CD4-positive, alpha-beta memory T cell (primary cell): Measurements from ENCODE around the gene RABL3. TPM values are rescaled to one million over a fixed set of nuclear protein-coding genes. Genes with fewer than 3 reads are reported as not detected.
A peak's percentile ranks its signal among the peaks of the same experiment; 100 is the strongest.
"Not testable (repeated sequence)": the region's sequence is repeated elsewhere in the genome, so short reads cannot be mapped to it uniquely, and the experiment has no call there.

Source experiments
- CTCF ChIA-PET: fragments of 350-600 bp; sonication (Branson Sonifier 250); formaldehyde crosslinking; loops from one replicate; lab custom pipeline; 2021; ENCODE audit warnings: inconsistent platforms; ENCODE audit not compliant: partially characterized antibody; lab: Charles Lee
- POLR2A ChIA-PET: fragments of 350-600 bp; sonication (Branson Sonifier 250); formaldehyde crosslinking; loops from one replicate; lab custom pipeline; 2021; ENCODE audit not compliant: partially characterized antibody; lab: Charles Lee
- DNase-seq, 5 donors: peaks; one replicate each; pipeline versions ENCODE4 v3.0.0 to v3.0.0-alpha.2; 2020 to 2022; ENCODE audit warnings: mixed read lengths in 1 of 5
- H3K27ac ChIP-seq: one replicate; pipeline ENCODE4 v1.7.0; 2013; ENCODE audit warnings: low read depth, low read length
- H3K27me3 ChIP-seq: 2 replicates; pipeline ENCODE4 v1.7.0; 2013; ENCODE audit warnings: mild to moderate bottlenecking, low read length, moderate library complexity; ENCODE audit not compliant: insufficient read depth
- H3K36me3 ChIP-seq: 2 replicates; pipeline ENCODE4 v1.7.0; 2013; ENCODE audit warnings: mild to moderate bottlenecking, low read length, moderate library complexity; ENCODE audit not compliant: insufficient read depth
- H3K4me1 ChIP-seq: 2 replicates; pipeline ENCODE4 v1.7.0; 2013; ENCODE audit warnings: mild to moderate bottlenecking, low read length, moderate library complexity; ENCODE audit not compliant: insufficient read depth
- H3K4me3 ChIP-seq, 2 donors: one replicate each; pipeline ENCODE4 v1.7.0; 2013; ENCODE audit warnings: low read length in 2 of 2, mild to moderate bottlenecking in 1 of 2
- H3K9me3 ChIP-seq, 2 donors: one replicate each; pipeline ENCODE4 v1.7.0; 2013; ENCODE audit warnings: low read length in 2 of 2, control low read depth in 1 of 2; ENCODE audit not compliant: control insufficient read depth in 1 of 2
- H3K27ac Mint-ChIP-seq, 7 donors: one replicate each; pipeline ENCODE4 v1.8.0; 2020 to 2021; ENCODE audit warnings: mixed read lengths in 7 of 7, mild to moderate bottlenecking in 6 of 7, inconsistent platforms in 3 of 7, moderate library complexity in 3 of 7
- H3K27me3 Mint-ChIP-seq, 2 donors: one replicate each; pipeline ENCODE4 v1.8.0; 2020 to 2021; ENCODE audit warnings: mixed read lengths in 2 of 2
- H3K36me3 Mint-ChIP-seq, 2 donors: one replicate each; pipeline ENCODE4 v1.8.0; 2020 to 2021; ENCODE audit warnings: mixed read lengths in 2 of 2, inconsistent platforms in 1 of 2, mild to moderate bottlenecking in 1 of 2
- H3K4me1 Mint-ChIP-seq, 4 donors: one replicate each; pipeline ENCODE4 v1.8.0; 2020 to 2021; ENCODE audit warnings: mixed read lengths in 4 of 4, mild to moderate bottlenecking in 1 of 4
- H3K4me3 Mint-ChIP-seq, 8 donors: one replicate each; pipeline ENCODE4 v1.8.0; 2020 to 2021; ENCODE audit warnings: mixed read lengths in 8 of 8, mild to moderate bottlenecking in 7 of 8, moderate library complexity in 6 of 8, inconsistent platforms in 3 of 8
- H3K9me3 Mint-ChIP-seq, 8 donors: one replicate each; pipeline ENCODE4 v1.8.0; 2020 to 2021; ENCODE audit warnings: mixed read lengths in 8 of 8, mild to moderate bottlenecking in 5 of 8, inconsistent platforms in 3 of 8, moderate library complexity in 1 of 8
- intact Hi-C: fragments of 100-400 bp; cut with micrococcal nuclease; formaldehyde crosslinking; loops from one replicate; pipeline ENCODE4 v1.15.1; 2023
- polyA plus RNA-seq, 2 donors: library from polyadenylated mRNA; unstranded; fragments of 300-500 nt; fragmentation: Illumina TruSeq; gene quantifications; one replicate each; pipeline ENCODE4 v1.2.3, GENCODE V29; 2021
- total RNA-seq, 2 experiments: library from RNA; stranded (reverse); gene quantifications; one replicate each; pipeline ENCODE4 v1.2.3, GENCODE V29; 2021

Gene RABL3
- total and polyA plus RNA-seq, 4 experiments from 2014 or later, result 31.9 to 37.4 (median 33.9) TPM

DNA sequence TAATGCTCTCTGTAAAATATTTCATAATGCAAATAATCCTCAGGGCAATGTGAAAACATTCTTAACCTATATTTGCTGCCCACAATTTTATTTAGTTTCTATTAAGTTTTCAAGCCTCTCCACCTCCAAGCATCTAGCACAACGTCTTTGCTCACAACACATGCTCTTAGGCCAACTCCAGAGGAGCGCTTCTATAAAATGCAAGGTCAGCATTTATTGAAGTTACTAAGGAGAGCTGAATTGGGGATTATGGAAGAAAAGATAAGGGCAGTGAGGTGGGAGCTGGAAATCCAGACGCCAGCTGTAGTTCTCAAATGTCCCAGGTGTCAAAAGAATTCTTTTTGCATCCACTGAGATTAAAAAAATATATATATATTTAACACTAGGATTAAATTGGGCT, 996 bp downstream of the RABL3 start:
- H3K9me3 Mint-ChIP-seq, result peaks cover 0 to 6% (median 4%) of the 10 kb centered on the region in 8 donors
- peaks cover 7 to 9% of the 10 kb centered on the region in 2 donors for H3K36me3 Mint-ChIP-seq
- no peak for DNase-seq

DNA sequence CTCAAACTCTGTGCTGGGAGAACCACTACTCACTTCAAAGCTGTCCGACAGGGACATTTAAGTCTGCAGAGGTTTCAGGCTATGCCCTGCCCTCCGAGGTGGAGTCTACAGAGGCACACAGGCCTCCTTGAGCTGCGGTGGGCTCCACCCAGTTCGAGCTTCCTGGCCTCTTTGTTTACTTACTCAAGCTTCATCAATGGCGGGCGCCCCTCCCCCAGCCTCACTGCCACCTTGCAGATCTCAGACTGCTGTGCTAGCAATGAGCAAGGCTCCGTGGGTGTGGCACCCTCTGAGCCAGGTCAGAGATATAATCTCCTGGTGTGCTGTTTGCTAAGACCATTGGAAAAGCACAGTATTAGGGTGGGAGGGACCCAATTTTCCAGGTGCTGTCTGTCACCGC, 4.3 kb downstream of the RABL3 start:
- H3K4me3 Mint-ChIP-seq, H3K27me3 ChIP-seq, H3K36me3 Mint-ChIP-seq, H3K27ac ChIP-seq, intact Hi-C loops, H3K36me3 ChIP-seq, H3K4me3 ChIP-seq, H3K27ac Mint-ChIP-seq, H3K27me3 Mint-ChIP-seq, H3K9me3 ChIP-seq: not testable (repeated sequence)
- peaks cover 6 to 41% (median 16%) of the 10 kb centered on the region in 4 donors for H3K4me1 Mint-ChIP-seq
- peaks cover 21% of the 10 kb centered on the region for H3K4me1 ChIP-seq
- peaks cover 0 to 17% (median 6%) of the 10 kb centered on the region in 8 donors for H3K9me3 Mint-ChIP-seq
- peak in 4 of 5 donors; percentile 20 to 45 (median 27) for DNase-seq
- ChIA-PET CTCF (interaction anchor here (2.5 kb wide), 1 partner anchor 173 kb away, joined by 6 read pairs; no protein-coding TSS in a partner anchor), POLR2A (interaction anchor here (1.4 to 1.9 kb wide), 2 partner anchors 18 to 141 kb away, joined by 5 to 10 read pairs; no protein-coding TSS in a partner anchor)

More for the DNA sequence above, 996 bp downstream of the RABL3 start:
- H3K36me3 ChIP-seq, result peaks cover 7% of the 10 kb centered on the region
- Mint-ChIP-seq H3K27ac (peak overlapping the region; percentile 72 to 99 (median 97)), H3K4me1 (peaks cover 21 to 64% (median 40%) of the 10 kb centered on the region in 4 donors), H3K27me3 (no peaks in the 10 kb centered on the region), H3K4me3 (peak overlapping the region; percentile 89 to 98 (median 96))
- peak overlapping the region in 1 of 2 donors; percentile 92 for H3K4me3 ChIP-seq
- H3K9me3 ChIP-seq, result no peaks in the 10 kb centered on the region
- intact Hi-C loops, result loop anchor here (5.0 kb wide), 2 partner anchors 34 to 1064 kb away; partner anchors contain the start of gene COX17
- ChIA-PET POLR2A (interaction anchor here (0.9 to 5.4 kb wide), 6 partner anchors 10 to 646 kb away, joined by 3 to 66 read pairs (median 16); partner anchors contain the start of genes LRRC58 and NDUFB4), CTCF (interaction anchor here (1.7 to 2.7 kb wide), 6 partner anchors 11 to 183 kb away, joined by 8 to 13 read pairs (median 10); partner anchors contain the start of gene NDUFB4)
- peak overlapping the region; percentile 98 for H3K27ac ChIP-seq
- H3K4me1 ChIP-seq, result peaks cover 34% of the 10 kb centered on the region
- H3K27me3 ChIP-seq, result no peaks in the 10 kb centered on the region

DNA sequence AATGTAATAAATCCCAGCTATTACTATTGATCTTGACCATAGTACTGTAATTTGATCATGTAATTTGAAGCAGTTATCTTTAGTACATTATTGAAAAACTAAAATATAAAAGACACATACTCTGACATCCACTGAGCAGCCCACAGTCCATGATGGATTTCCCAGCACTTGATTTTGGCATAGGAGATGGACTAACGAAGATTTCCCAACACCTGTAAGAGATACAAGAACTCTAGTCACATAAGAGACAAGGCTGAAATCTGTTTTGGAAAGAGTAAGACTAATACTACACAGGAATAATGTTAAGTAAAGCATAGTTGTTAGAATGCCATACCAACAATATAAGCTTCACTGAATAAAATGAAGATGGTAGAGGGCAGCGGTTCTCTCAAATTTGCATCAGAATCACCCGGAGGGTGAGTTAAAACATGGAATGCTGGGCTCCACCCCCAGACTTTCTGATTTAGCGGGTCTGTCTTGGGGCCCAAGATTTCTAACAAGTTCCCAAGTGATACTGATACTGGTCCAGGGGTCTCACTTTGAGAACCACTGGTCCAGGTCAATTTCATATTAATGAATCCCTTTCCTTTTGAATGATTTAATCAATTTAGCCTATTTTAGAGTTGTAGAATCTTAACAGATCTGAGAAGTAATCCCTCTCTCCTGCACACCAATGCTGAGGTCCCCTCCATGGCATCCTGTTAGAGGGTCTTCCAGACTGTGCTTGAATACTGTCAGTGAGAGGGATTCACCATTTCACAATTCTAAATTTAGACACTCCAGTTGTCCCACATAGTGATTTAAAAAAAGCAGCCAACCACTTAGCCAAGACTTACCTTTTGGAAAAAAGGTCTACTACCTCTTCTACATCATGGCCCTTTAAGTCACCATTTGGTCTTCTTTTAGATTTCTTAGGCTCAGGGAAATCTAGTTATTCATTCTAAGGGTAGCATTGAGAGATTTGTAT, 11.5 kb downstream of the RABL3 start:
- Mint-ChIP-seq H3K4me3 (no peak overlapping the region), H3K4me1 (peaks cover 3 to 16% (median 8%) of the 10 kb centered on the region in 4 donors), H3K36me3 (peaks cover 18 to 25% of the 10 kb centered on the region in 2 donors), H3K9me3 (peaks cover 0 to 11% (median 1%) of the 10 kb centered on the region in 8 donors), H3K27ac (peak overlapping the region in 5 of 7 donors; percentile 25 to 77 (median 60)), H3K27me3 (no peaks in the 10 kb centered on the region)
- Histone ChIP-seq H3K9me3 (no peaks in the 10 kb centered on the region), H3K4me3 (no peak overlapping the region), H3K4me1 (no peaks in the 10 kb centered on the region), H3K27ac (no peak overlapping the region), H3K27me3 (no peaks in the 10 kb centered on the region), H3K36me3 (no peaks in the 10 kb centered on the region)
- DNase-seq, result no peak
- intact Hi-C loops, result no loop called here
- ChIA-PET POLR2A (interaction anchor here (2.1 to 2.9 kb wide), 2 partner anchors 11 to 12 kb away, joined by 9 to 12 read pairs; partner anchors contain the start of genes GTF2E1 and RABL3), CTCF (interaction anchor here (1.4 to 2.1 kb wide), 2 partner anchors 10 to 174 kb away, joined by 3 to 8 read pairs; no protein-coding TSS in a partner anchor)

DNA sequence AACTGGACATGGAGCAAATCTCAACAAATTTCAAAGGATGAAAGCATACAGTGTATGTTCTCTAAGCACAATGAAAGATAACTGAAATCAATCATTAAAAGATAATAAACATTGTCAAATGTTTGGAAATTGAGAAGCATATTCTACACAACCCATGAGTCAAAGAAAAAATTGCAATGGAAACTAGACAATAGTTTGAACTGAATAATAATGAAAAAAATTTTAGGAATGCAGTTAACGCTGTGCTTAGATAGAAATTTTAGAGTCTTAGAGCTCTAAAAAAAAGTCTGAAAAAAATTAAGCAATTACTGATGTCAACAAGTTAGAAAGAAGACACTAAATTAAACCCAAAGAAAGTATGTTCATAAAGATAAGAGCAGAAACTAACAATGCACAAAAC, 15.5 kb downstream of the RABL3 start:
- Histone ChIP-seq H3K9me3 (no peaks in the 10 kb centered on the region), H3K36me3 (no peaks in the 10 kb centered on the region), H3K4me3 (no peak overlapping the region), H3K4me1 (no peaks in the 10 kb centered on the region), H3K27me3 (no peaks in the 10 kb centered on the region), H3K27ac (no peak overlapping the region)
- intact Hi-C loops, result no loop called here
- POLR2A ChIA-PET, result no interaction called here
- Mint-ChIP-seq H3K4me1 (peaks cover 3 to 11% (median 8%) of the 10 kb centered on the region in 4 donors), H3K9me3 (peaks cover 0 to 2% (median 0%) of the 10 kb centered on the region in 8 donors), H3K27ac (peak overlapping the region in 2 of 7 donors; percentile 34 to 61), H3K27me3 (no peaks in the 10 kb centered on the region), H3K4me3 (no peak overlapping the region), H3K36me3 (peaks cover 22 to 35% of the 10 kb centered on the region in 2 donors)
- DNase-seq, result no peak
- CTCF ChIA-PET, result no interaction called here

DNA sequence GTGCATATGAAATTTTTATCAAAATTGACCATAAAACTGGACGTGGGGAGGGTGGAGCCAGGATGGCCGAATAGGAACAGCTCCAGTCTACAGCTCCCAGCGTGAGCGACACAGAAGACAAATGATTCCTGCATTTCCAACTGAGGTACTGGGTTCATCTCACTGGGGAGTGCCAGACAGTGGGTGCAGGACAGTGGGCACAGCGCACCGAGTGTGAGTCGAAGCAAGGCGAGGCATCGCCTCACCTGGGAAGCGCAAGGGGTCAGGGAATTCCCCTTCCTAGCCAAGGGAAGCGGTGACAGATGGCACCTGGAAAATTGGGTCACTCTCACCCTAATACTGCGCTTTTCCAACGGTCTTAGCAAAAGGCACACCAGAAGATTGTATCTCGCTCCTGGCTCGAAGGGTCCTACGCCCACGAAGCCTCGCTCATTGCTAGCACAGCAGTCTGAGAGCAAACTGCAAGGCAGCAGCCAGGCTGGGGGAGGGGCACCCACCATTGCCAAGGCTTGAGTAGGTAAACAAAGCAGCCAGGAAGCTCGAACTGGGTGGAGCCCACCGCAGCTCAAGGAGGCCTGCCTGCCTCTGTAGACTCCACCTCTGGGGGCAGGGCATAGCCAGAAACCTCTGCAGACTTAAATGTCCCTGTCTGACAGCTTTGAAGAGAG, 23.0 kb downstream of the RABL3 start:
- ChIA-PET POLR2A (interaction anchor here (0.7 to 4.9 kb wide), 14 partner anchors 9 to 624 kb away, joined by 3 to 51 read pairs (median 4); partner anchors contain the start of genes GTF2E1, LRRC58, NDUFB4 and RABL3), CTCF (interaction anchor here (0.7 to 3.1 kb wide), 7 partner anchors 23 to 160 kb away, joined by 3 to 10 read pairs (median 6); partner anchors contain the start of genes GTF2E1, NDUFB4 and RABL3)
- H3K27me3 Mint-ChIP-seq, H3K9me3 ChIP-seq, H3K36me3 ChIP-seq, H3K27me3 ChIP-seq: not testable (repeated sequence)
- H3K4me3 Mint-ChIP-seq, result peak overlapping the region; percentile 83 to 92 (median 88)
- peaks cover 16 to 30% of the 10 kb centered on the region in 2 donors for H3K36me3 Mint-ChIP-seq
- H3K4me1 Mint-ChIP-seq, result peaks cover 0 to 46% (median 35%) of the 10 kb centered on the region in 4 donors
- H3K4me1 ChIP-seq, result peaks cover 30% of the 10 kb centered on the region
- peak; percentile 80 to 87 (median 85) for DNase-seq
- intact Hi-C loops, result loop anchor here (1.0 to 10.0 kb wide), 4 partner anchors 23 to 154 kb away; partner anchors contain the start of genes GTF2E1, NDUFB4 and RABL3
- peak overlapping the region; percentile 87 to 97 (median 96) for H3K27ac Mint-ChIP-seq
- H3K9me3 Mint-ChIP-seq, result peaks cover 0 to 12% (median 10%) of the 10 kb centered on the region in 8 donors
- peak overlapping the region; percentile 50 for H3K27ac ChIP-seq
- H3K4me3 ChIP-seq, result peak overlapping the region; percentile 50 to 53

DNA sequence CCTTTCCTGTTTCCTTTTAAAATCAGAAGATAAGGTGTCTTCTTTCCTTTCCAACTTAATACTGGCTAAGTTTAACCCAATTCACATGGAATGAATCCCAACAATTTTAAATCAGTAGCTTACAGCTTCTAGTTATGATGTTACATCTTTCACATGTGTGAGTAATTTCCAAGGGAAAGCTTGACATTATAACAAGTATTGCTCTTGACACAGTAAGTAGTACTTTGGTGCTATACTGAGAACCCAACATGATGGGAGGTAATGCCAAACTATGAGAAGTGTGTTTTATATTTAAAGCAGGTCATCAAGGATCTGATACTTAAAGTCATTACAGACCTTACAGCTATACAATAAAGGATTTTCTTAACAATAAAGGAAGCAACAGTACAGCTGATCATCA, 29.1 kb downstream of the RABL3 start:
- Mint-ChIP-seq H3K4me1 (peaks cover 4 to 17% (median 13%) of the 10 kb centered on the region in 4 donors), H3K27me3 (no peaks in the 10 kb centered on the region), H3K4me3 (no peak overlapping the region), H3K9me3 (no peaks in the 10 kb centered on the region), H3K36me3 (peaks cover 11 to 17% of the 10 kb centered on the region in 2 donors), H3K27ac (peak overlapping the region in 1 of 7 donors; percentile 14)
- Histone ChIP-seq H3K36me3 (peaks cover 5% of the 10 kb centered on the region), H3K4me3 (no peak overlapping the region), H3K4me1 (peaks cover 7% of the 10 kb centered on the region), H3K9me3 (no peaks in the 10 kb centered on the region), H3K27me3 (no peaks in the 10 kb centered on the region), H3K27ac (no peak overlapping the region)
- POLR2A ChIA-PET, result interaction anchor here (1.1 kb wide), 1 partner anchor 29 kb away, joined by 3 read pairs; the partner anchor contains the start of genes GTF2E1 and RABL3
- DNase-seq, result no peak
- CTCF ChIA-PET, result interaction anchor here (1.0 kb wide), 1 partner anchor 146 kb away, joined by 3 read pairs; no protein-coding TSS in a partner anchor
- intact Hi-C loops, result loop anchor here (10.0 kb wide), 1 partner anchor 148 kb away; no protein-coding TSS in a partner anchor
